Stimulated activated CD4-positive, alpha-beta T cell treated with anti-CD3 and anti-CD28 coated beads, Interleukin-12 subunit alpha, Interleukin-12 subunit beta, amount 100 ng/mL, for 48 hours (primary cell): Measurements from ENCODE around the gene HSPA2.

Experiments used
- DNase-seq, 3 donors: peaks; one replicate each; pipeline ENCODE4 v3.0.0-alpha.2; 2020; ENCODE audit warnings: low read depth in 2 of 3, low spot score in 1 of 3

HSPA2 gene

DNA sequence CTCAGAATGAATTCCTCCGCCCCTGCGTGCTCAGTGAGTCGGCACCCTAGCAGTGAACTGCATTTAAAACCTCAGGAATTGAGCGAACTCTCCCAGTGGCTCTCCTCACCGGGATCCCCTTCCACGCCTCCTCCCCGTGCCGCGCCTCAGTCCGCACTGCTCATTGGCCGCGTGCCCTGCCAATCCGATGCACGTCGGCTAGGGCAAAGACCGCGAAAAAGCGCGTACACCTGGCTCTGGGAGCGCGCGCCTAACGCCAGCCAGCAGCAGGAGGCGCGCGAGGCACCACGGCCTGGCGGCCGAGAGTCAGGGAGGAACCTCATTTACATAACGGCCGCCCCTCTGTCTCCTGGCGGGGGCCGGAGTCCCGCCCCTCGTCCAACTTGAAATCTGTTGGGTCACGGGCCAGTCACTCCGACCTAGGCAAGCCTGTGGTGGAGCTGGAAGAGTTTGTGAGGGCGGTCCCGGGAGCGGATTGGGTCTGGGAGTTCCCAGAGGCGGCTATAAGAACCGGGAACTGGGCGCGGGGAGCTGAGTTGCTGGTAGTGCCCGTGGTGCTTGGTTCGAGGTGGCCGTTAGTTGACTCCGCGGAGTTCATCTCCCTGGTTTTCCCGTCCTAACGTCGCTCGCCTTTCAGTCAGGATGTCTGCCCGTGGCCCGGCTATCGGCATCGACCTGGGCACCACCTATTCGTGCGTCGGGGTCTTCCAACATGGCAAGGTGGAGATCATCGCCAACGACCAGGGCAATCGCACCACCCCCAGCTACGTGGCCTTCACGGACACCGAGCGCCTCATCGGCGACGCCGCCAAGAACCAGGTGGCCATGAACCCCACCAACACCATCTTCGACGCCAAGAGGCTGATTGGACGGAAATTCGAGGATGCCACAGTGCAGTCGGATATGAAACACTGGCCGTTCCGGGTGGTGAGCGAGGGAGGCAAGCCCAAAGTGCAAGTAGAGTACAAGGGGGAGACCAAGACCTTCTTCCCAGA lies at the start of gene HSPA2:
TSS of gene HSPA2 (plus strand) at position 534 of the 995 bp plus-strand sequence. CDS start at position 643, 109 bp downstream.
- peak; percentile 93 to 94 (median 94) for DNase-seq

GRCh38 chr14:64491637-64492036 lies 48.9 kb upstream of the HSPA2 start:
- DNase-seq: no peak

GRCh38 chr14:64493455-64493854 lies 47.1 kb upstream of the HSPA2 start:
- no peak for DNase-seq

DNA sequence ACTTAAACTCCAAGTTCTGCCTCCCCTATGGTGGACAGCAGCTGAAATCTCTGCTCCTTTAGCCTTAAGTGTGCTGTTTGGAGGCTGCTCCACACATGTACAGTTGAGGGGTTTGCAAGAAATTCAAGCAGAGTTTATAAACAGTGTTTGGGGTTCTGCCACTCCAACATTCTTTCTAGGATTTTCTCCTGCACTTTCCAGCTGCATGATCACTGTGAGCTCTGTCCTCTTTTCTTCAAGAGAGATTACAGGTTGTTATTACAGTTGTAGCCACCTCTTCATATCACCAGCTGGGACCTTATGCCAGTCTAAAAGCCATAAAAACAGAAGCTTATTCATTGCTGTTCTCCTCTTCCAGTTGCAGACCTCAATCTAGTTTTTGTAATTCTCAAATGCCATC lies 45.3 kb upstream of the HSPA2 start:
- no peak for DNase-seq

DNA sequence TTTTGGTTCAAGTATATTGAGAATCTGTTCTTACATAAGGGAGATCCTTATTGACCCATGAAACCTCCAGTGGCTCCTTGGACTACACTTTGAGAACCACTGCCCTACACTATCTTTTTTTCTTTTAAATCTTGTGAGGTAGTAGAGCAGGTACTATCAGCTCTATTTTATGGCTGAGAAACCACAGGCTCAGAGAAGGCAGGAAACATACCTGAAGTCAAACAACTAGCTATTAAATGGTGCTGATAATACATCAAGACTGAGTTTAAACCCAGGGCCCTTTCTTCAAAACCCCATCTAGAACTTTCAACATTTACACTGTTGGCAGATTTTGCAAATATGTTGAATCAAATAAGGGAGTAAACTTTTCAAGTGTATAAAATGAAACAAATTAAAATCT lies 43.8 kb upstream of the HSPA2 start:
- DNase-seq: no peak

GRCh38 chr14:64500088-64500487 lies 40.5 kb upstream of the HSPA2 start:
- no peak for DNase-seq

GRCh38 chr14:64501411-64502171 lies 39.0 kb upstream of the HSPA2 start:
- no peak for DNase-seq

DNA sequence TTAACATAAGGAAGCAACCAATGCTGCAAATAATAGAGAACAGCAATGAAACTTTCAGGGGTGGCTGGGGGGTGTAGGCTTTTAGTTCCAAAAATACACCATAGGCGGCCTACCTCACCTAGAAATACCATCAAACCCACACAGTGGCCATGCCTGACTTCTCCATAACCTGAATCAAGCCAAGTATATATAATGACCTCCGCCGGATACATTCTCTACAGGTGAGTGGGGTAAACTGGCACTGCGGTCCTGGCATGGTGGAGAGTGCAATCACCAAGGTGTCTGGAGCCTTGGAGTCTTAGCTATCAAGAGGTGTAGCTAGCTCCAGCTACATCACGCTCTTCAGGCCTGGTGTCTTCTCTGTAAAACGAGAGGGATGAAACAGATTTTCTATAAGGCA lies 38.1 kb upstream of the HSPA2 start:
- no peak for DNase-seq

DNA sequence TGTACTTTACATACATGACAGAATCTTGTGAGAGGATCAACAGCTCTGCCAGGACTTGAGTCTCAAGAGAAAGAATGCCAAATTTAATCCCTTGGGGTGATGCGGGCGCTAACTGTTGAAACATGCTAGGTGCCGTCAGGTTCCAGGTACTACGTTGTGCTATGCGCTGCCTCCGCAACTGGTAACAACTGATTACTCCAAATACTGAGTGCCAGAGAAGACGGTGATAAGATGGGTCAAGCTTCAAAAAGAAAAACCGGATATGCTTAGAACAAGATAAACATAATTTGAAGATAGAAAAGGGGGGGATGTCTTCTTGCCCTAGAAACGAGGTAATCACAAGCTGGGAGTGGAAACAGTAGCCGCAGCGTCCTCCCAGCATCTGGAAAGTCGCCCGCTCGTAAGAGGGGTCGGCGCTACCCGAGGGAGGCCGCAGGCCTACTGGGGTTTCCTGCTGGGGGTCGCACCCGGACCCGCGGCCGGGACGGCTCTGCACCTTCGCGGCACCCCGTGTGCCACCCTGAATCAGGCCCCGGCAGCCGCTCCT lies 37.6 kb upstream of the HSPA2 start:
- DNase-seq: peak in 1 of 3 donors; percentile 12

GRCh38 chr14:64503434-64504309 lies 36.9 kb upstream of the HSPA2 start, which contains the start of gene ZBTB25:
Gene ZBTB25, minus strand, starts transcription at chr14:64503838. Its CDS starts 13,305 bp downstream, at chr14:64490533.
- peak; percentile 85 to 89 (median 87) for DNase-seq

DNA sequence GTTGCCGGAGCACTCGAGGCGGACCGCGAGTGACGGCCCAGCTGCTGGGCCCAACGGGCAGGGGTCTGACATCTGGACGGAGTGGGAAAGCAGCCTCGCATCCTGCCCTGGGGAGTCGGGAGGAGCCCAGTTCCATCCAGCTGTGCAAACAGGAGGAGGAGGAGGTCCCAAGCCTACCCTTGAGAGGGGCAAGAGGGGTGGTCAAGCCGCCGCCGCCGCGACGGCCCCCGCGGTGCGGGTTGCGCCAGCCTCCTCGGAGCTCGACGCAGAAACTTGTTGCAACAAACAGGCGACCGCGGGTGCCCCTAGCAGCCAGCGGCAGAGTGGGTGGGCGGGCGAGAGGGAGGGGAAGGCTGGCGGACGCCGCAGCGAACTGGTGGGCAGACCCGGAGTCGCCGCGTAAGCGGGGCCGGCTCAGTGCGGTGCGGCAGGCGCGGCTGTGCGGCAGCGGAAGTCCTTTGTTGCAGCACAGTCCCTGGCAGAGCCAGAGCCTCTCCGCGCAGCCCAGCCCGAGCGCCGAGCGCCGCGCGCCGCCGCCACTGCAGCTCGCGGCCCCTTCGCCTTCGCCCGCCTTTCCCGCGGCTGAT lies 36.1 kb upstream of the HSPA2 start, which contains the start of gene ZBTB1:
TSS of gene ZBTB1 (plus strand) at position 461 of the 587 bp plus-strand sequence. CDS start 16,735 bp downstream, outside the sequence.
- DNase-seq: peak; percentile 73 to 85 (median 80)

DNA sequence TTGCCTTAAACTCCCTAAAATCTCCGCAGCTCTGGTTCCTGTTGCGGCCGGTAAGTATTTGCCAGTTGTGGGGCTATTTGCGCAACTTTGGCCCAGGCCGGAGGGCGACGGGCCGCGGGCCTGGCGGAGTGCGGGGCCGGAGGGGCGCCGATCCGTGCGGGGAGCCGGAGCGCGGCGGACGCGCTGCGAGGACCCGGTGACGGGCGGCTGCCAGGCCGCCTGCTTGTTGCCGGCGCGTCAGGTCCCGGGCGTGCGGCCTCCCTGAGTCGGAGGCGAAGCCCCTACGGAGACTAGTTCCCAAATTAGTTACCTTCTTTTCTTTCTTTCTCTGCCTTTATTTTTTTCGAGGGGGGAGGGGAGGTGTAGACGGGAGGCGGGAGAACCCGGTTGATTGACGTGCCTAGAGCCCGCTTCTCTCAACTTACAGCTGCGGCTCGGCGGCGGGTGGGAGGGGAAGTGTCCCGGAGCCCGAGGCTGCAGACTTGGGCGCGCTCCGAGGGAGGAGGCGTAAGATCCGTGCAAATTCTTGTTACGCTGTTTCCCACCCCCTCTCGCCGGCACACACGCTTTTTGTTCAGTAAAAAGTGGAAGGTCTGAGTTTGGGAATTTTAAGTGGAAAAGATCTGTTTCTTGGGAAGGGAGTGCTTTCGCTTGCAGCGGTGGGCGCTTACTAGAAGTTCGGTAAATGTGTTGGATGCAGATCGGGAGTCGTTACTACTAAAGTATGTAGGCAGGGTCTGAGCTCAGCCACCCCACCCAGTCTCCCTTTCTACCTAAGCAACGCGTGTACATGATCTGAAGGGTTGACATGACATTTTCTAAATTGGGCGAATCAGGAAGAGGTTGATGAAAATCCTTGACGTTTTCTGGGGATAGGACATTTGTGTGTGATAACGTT lies 35.4 kb upstream of the HSPA2 start:
- peak; percentile 79 to 83 (median 81) for DNase-seq

- DNase-seq: no peak
Measured at GRCh38 chr14:64506721-64507120, 33.8 kb upstream of the HSPA2 start.

- DNase-seq: peak in 2 of 3 donors; percentile 20
Measured at GRCh38 chr14:64507376-64508156, 33.0 kb upstream of the HSPA2 start.

GRCh38 chr14:64508215-64508776 lies 32.2 kb upstream of the HSPA2 start:
- DNase-seq: no peak

DNA sequence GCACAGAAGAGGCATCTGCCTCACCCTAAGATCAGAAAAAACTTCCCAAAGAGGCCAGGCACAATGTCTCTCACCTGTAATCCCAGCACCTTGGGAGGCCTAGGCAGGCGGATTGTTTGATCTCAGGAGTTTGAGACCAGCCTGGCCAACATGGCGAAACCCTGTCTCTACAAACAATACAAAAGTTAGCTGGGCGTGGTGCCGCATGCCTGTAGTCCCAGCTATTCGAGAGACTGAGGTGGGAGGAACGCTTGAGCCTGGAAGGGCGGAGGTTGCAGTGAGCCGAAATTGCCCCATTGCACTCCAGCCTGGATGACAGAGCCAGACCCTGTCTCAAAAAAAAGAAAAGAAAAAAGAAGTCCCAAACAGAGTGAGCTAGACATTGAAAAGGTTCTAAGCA lies 31.5 kb upstream of the HSPA2 start:
- no peak for DNase-seq

DNA sequence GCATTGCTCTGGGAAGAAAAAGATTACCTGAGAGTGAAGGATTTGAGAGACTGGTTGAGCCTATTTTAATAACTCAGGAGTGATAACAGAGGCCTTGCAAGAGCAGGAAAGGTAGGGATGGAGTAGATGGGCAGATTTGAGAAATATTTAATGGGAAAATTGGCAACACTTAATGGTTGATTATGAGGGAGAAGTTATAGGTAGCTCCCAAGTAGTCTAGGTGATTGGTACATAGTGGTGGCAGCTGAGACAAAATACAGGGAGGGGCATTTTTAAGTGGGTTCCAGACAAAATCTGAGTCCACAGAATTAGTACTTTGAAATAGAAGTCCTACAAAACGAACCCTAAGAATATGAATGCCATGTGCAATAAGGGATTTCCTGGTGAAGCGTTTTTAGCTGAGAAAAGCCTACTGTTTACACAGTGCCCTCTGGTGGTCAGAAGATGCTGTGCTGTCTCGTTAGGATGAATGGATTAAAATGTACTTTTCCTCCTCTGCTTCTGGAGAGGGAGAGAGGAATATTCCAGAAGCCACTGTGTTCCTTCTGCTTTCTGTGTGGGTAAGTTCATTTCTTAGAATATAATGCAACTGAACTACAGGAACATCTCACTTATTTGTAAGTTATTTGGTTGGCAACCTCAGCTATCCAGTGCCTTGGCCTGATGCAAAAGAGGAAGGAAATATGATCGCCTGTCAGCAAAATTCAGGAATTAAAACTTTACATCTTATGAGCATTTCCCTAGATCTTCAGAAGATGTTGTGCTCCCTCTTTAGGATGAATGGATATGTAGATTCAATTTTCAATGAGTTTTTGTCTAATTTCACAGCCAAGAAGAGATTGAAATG lies 29.5 kb upstream of the HSPA2 start:
- peak; percentile 24 to 74 (median 51) for DNase-seq
